ENCODE data around the gene IRF8. TPM values are rescaled to one million over a fixed set of nuclear protein-coding genes. Genes with fewer than 3 reads are reported as not detected.

The IRF8 gene
- total RNA-seq, 1 experiment from 2014 or later: not detected

DNA sequence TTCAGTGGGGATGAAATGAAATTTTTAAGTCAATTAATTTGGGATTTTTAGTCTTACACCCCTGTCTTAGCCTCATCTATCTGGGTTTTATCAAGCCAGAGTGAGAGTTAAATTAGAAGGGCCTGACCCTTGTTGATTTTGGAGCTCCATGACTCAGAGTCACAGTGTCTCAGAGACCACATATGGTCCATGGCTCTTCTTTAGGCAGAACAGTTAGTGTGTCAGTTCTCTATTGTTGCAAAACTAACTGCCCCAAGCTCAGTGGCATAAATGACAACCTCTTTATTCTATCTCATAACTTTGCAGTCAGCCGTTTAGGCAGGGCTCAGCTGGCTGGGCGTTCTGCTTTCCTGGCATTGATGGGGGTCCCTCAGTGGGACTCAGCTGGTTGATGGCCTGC, 44.7 kb downstream of the IRF8 start:
- TF ChIP-seq, protein P1, sequence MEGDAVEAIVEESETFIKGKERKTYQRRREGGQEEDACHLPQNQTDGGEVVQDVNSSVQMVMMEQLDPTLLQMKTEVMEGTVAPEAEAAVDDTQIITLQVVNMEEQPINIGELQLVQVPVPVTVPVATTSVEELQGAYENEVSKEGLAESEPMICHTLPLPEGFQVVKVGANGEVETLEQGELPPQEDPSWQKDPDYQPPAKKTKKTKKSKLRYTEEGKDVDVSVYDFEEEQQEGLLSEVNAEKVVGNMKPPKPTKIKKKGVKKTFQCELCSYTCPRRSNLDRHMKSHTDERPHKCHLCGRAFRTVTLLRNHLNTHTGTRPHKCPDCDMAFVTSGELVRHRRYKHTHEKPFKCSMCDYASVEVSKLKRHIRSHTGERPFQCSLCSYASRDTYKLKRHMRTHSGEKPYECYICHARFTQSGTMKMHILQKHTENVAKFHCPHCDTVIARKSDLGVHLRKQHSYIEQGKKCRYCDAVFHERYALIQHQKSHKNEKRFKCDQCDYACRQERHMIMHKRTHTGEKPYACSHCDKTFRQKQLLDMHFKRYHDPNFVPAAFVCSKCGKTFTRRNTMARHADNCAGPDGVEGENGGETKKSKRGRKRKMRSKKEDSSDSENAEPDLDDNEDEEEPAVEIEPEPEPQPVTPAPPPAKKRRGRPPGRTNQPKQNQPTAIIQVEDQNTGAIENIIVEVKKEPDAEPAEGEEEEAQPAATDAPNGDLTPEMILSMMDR (IDR thresholded peaks at IDR 0.05; ENCODE audit: unreplicated experiment): no peak
- intact Hi-C loops (cut with micrococcal nuclease): no loop called here
- Mint-ChIP-seq H3K36me3 (ENCODE audit: insufficient read depth, unreplicated experiment) (no peaks in the 10 kb centered on the region), H3K27me3 (ENCODE audit: insufficient read depth, unreplicated experiment) (peaks cover 96% of the 10 kb centered on the region), H3K4me1 (ENCODE audit: insufficient read depth, unreplicated experiment) (no peaks in the 10 kb centered on the region), H3K9me3 (ENCODE audit: unreplicated experiment) (no peaks in the 10 kb centered on the region), H3K27ac (ENCODE audit: low read depth, unreplicated experiment) (no peak overlapping the region), H3K4me3 (ENCODE audit: unreplicated experiment) (no peak overlapping the region)
- ChIA-PET CTCF (interaction anchor here (1.1 kb wide), 1 partner anchor 43 kb away, joined by 3 read pairs; no protein-coding TSS in a partner anchor), POLR2A (no interaction called here)
- no TSS peak for BruUV-seq (replicated peaks)
- DNase-seq (ENCODE audit: unreplicated experiment): no peak

DNA sequence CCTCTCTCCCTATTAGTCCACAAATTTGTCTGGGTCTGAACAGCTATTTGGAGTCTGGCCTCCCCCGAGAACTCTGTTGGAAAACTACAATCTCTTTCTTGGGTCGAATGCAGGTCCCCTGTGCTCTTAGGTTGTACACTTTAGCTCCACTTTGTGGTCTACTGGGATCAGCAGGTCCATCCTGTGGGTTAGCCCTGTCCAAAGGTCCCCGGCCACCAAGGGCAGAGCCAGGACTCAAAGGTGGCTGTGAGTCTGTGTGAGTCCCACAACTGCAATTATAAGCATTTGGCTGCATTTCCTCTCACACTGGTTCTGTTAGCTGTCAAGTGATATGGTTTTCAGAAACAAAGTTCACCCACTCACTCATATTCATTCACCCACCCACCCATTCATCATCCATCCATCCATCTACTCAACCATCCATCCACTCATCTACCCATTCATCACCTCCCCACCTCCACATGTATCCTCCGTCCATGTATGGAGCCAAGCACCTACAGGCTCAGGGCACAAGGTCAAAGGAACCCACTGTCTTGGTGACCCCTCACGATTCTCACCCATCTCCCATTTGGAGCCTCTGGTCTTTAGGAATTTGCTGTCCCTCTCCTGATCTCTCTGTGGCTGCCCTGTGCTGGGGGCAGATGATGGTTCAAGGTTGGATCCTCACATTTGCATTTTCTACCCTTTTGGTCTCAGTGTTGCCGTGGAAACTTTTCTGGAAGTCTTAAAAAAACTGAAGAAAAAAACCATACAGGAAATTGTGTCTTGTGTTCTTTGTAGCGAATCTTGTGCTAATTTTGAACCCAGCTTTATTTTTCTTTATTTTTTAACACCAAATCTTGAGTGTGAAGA, 45.8 kb downstream of the IRF8 start:
- peaks cover 96% of the 10 kb centered on the region for H3K27me3 Mint-ChIP-seq (ENCODE audit: insufficient read depth, unreplicated experiment)
- H3K4me3 Mint-ChIP-seq (ENCODE audit: unreplicated experiment): no peak overlapping the region
- no peaks in the 10 kb centered on the region for H3K36me3 Mint-ChIP-seq (ENCODE audit: insufficient read depth, unreplicated experiment)
- no peak for DNase-seq (ENCODE audit: unreplicated experiment)
- H3K27ac Mint-ChIP-seq (ENCODE audit: low read depth, unreplicated experiment): no peak overlapping the region
- no peaks in the 10 kb centered on the region for H3K4me1 Mint-ChIP-seq (ENCODE audit: insufficient read depth, unreplicated experiment)
- ChIA-PET CTCF (interaction anchor here (0.6 kb wide), 1 partner anchor 124 kb away, joined by 3 read pairs; no protein-coding TSS in a partner anchor), POLR2A (no interaction called here)
- no TSS peak for BruUV-seq (replicated peaks)
- H3K9me3 Mint-ChIP-seq (ENCODE audit: unreplicated experiment): no peaks in the 10 kb centered on the region
- TF ChIP-seq, protein P1 (IDR thresholded peaks at IDR 0.05; ENCODE audit: unreplicated experiment): no peak
- intact Hi-C loops (cut with micrococcal nuclease): no loop called here

DNA sequence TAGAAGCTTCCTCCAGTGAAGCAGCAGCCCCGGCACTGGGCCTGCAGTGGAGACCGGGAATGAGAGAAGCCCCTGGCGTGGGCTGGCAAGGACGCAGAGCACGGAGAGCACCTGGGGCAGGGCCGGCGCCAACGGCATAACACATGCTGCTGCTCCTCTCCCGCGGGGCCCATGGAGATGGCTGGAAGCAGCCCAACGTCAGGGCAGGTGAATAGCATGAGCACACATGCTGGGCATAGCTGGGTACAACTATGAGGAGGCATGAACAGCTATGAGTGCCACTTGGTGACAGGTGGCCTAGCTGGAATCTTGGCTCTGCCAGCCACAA, 46.4 kb downstream of the IRF8 start:
- H3K4me1 Mint-ChIP-seq (ENCODE audit: insufficient read depth, unreplicated experiment): no peaks in the 10 kb centered on the region
- H3K27me3 Mint-ChIP-seq (ENCODE audit: insufficient read depth, unreplicated experiment): peaks cover 96% of the 10 kb centered on the region
- H3K36me3 Mint-ChIP-seq (ENCODE audit: insufficient read depth, unreplicated experiment): no peaks in the 10 kb centered on the region
- intact Hi-C loops (cut with micrococcal nuclease): no loop called here
- TF ChIP-seq, protein P1 (IDR thresholded peaks at IDR 0.05; ENCODE audit: unreplicated experiment): no peak
- BruUV-seq (replicated peaks): no TSS peak
- no peaks in the 10 kb centered on the region for H3K9me3 Mint-ChIP-seq (ENCODE audit: unreplicated experiment)
- H3K4me3 Mint-ChIP-seq (ENCODE audit: unreplicated experiment): no peak overlapping the region
- no peak overlapping the region for H3K27ac Mint-ChIP-seq (ENCODE audit: low read depth, unreplicated experiment)
- ChIA-PET CTCF (no interaction called here), POLR2A (no interaction called here)
- DNase-seq (ENCODE audit: unreplicated experiment): no peak

DNA sequence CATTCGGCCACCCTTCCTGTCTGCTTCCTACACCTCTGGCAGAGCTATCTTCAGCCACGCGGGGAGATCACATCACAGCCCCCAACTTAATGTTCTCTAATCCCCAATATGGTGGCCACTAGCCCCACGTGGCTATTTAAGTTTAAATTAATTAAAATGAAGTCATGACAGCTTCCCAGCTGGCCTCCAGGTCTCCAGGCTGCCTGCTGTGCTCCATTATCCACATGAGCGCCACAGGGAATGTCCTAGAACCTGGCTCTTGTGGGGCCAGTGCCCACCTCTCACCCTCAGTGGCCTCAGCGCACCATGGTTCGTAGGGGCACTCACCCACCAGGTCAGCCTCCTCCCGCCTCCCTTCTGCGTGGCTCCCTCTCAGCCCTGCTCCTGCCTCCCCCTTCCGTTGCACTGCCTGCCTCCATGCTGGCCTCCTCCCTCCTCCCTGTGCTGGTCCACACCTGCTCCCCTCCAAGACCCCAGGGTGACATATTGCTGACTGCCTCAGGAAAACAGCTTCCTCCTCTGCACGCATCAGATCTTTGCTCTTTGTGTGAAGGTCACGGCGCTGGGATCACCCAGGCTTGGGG, 47.7 kb downstream of the IRF8 start:
- TF ChIP-seq, protein P1 (IDR thresholded peaks at IDR 0.05; ENCODE audit: unreplicated experiment): no peak
- Mint-ChIP-seq H3K27ac (ENCODE audit: low read depth, unreplicated experiment) (no peak overlapping the region), H3K4me1 (ENCODE audit: insufficient read depth, unreplicated experiment) (no peaks in the 10 kb centered on the region), H3K27me3 (ENCODE audit: insufficient read depth, unreplicated experiment) (peaks cover 100% of the 10 kb centered on the region), H3K36me3 (ENCODE audit: insufficient read depth, unreplicated experiment) (no peaks in the 10 kb centered on the region), H3K9me3 (ENCODE audit: unreplicated experiment) (no peaks in the 10 kb centered on the region), H3K4me3 (ENCODE audit: unreplicated experiment) (no peak overlapping the region)
- ChIA-PET CTCF (interaction anchor here (0.7 kb wide), 1 partner anchor 554 kb away, joined by 3 read pairs; no protein-coding TSS in a partner anchor), POLR2A (no interaction called here)
- intact Hi-C loops (cut with micrococcal nuclease): no loop called here
- no peak for DNase-seq (ENCODE audit: unreplicated experiment)
- BruUV-seq (replicated peaks): no TSS peak
